ENCODE data around the gene MYO3B.

The MYO3B gene

DNA sequence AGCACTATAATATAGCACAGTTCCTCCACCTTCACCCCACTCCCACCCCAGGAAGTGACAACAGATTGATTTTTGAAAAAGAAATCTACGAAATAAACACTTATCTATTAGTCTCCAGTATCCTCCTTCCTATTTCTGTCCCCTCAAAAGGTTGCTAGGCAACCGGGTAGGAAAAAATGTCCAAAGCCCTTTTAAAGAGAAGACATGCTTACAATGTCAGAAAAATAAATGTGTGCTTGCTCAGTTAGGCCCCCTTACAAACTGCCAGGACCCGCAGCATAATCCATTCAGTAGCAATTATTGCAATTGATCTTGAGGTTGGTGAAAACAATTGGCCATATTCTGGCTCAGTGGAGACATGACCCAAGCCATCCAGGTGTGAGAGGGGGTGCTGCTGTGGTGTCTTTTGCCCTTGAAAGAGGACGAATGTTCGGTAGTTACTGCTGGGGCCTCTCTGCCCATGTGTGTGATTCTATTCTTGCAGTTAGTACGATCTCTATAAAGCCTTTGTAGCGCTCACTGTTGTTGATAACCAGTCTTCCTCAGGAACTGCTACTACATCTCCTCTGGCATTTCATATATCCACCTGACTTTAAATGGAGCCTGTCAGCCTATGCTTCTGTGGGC lies 144.3 kb downstream of the MYO3B start:
- H4K20me1 ChIP-seq, result no peaks in the 10 kb centered on the region
- no peaks in the 10 kb centered on the region for H3K36me3 ChIP-seq
- no peak overlapping the region for H3K4me3 ChIP-seq
- H3K4me1 ChIP-seq, result no peaks in the 10 kb centered on the region
- H3K9me3 ChIP-seq (replicated peaks in 1 of 11), result peaks cover 6 to 21% (median 18%) of the 10 kb centered on the region in 11 experiments; a peak in 21 of 22 replicates
- H3K27ac ChIP-seq, result no peak overlapping the region
- no peak overlapping the region for H3K4me2 ChIP-seq
- no peak for TF ChIP-seq Cebpa-rat (IDR thresholded peaks at IDR 0.05)
- no peaks in the 10 kb centered on the region for H3K27me3 ChIP-seq
- H3K9ac ChIP-seq, result no peak overlapping the region

- Histone ChIP-seq H3K4me1 (no peaks in the 10 kb centered on the region), H3K9me3 (replicated peaks in 1 of 11) (peaks cover 6 to 21% (median 18%) of the 10 kb centered on the region in 11 experiments; a peak in 21 of 22 replicates), H4K20me1 (no peaks in the 10 kb centered on the region), H3K4me3 (no peak overlapping the region), H3K4me2 (no peak overlapping the region), H3K27ac (no peak overlapping the region), H3K9ac (no peak overlapping the region), H3K27me3 (no peaks in the 10 kb centered on the region), H3K36me3 (no peaks in the 10 kb centered on the region)
- no peak for TF ChIP-seq Cebpa-rat (IDR thresholded peaks at IDR 0.05)
Measured at GRCh38 chr2:170323743-170324142, 145.8 kb downstream of the MYO3B start.

DNA sequence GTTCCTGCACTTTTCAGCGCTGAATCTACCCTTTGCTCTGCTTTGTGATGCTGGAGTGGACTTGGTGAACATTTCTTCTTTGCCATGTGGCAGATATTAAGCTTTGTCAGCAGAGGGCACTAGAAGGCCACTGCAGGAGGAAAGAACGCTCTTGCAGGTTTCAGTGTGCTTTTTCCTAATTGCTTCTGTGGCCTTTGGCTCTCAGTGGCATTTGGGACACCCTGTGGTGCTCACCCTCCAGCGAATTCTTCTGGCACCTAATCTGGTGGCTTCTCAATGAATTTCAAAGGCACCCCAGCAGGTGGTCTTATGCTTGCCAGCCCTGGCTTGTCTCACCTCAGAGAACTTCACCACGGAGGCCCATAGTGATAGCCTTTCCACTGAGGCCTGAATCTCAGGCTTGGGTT lies 146.7 kb downstream of the MYO3B start:
- Histone ChIP-seq H3K4me3 (no peak overlapping the region), H3K9me3 (replicated peaks in 1 of 11) (peaks cover 6 to 14% (median 12%) of the 10 kb centered on the region in 11 experiments; a peak in 21 of 22 replicates), H3K27me3 (no peaks in the 10 kb centered on the region), H3K9ac (no peak overlapping the region), H3K36me3 (no peaks in the 10 kb centered on the region), H3K4me1 (no peaks in the 10 kb centered on the region), H4K20me1 (no peaks in the 10 kb centered on the region), H3K27ac (no peak overlapping the region), H3K4me2 (no peak overlapping the region)
- no peak for TF ChIP-seq Cebpa-rat (IDR thresholded peaks at IDR 0.05)

GRCh38 chr2:170330881-170331280 lies 152.9 kb downstream of the MYO3B start:
- no peaks in the 10 kb centered on the region for H3K27me3 ChIP-seq
- no peak overlapping the region for H3K4me2 ChIP-seq
- no peak overlapping the region for H3K27ac ChIP-seq
- no peak overlapping the region for H3K9ac ChIP-seq
- H3K4me3 ChIP-seq, result no peak overlapping the region
- H4K20me1 ChIP-seq, result no peaks in the 10 kb centered on the region
- H3K9me3 ChIP-seq (replicated peaks in 1 of 11), result peaks cover 0 to 7% (median 0%) of the 10 kb centered on the region in 11 experiments; a peak in 3 of 22 replicates
- TF ChIP-seq Cebpa-rat (IDR thresholded peaks at IDR 0.05), result no peak
- no peaks in the 10 kb centered on the region for H3K4me1 ChIP-seq
- H3K36me3 ChIP-seq, result no peaks in the 10 kb centered on the region

DNA sequence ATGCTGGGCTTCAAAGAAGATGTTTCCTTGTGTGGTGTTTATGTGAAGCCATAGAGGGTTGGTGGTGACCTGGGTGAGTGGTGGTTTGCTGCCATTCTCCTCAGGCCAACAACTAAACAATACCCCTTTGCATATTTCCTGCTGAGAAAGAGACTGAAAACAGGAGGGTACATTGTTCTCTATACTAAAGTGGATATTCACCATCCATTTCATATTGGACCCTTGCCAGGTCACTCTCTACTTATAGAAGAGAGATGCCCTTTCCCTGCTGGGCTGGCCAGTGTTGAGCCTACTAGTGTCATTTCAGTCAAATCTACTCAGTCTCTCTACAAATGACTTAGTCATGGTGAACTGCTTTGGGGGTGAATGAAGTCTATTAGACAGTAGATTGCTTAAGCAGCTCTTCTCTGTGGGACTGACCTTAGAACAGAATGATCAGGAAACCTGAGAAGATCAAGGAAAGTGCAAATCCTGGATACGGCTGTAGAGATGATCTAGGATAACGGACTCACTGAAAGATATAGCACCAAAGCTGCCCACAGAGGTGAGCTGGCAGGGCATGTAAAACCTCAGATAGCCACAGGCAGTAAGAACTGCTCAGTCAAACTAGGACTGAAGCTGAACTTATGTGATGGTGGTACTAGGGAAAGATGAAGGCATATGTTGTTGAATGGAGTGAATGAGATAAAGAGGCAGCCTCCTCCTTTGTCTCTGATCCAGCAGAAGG lies 154.9 kb downstream of the MYO3B start:
- H3K9ac ChIP-seq, result no peak overlapping the region
- H3K4me1 ChIP-seq, result peaks cover 0 to 8% (median 0%) of the 10 kb centered on the region in 10 experiments; a peak in 4 of 20 replicates
- no peak for TF ChIP-seq Cebpa-rat (IDR thresholded peaks at IDR 0.05)
- no peaks in the 10 kb centered on the region for H3K36me3 ChIP-seq
- H3K27me3 ChIP-seq, result no peaks in the 10 kb centered on the region
- H3K9me3 ChIP-seq (replicated peaks in 1 of 11), result peaks cover 0 to 7% (median 0%) of the 10 kb centered on the region in 11 experiments; a peak in 3 of 22 replicates
- H3K27ac ChIP-seq, result no peak overlapping the region
- H4K20me1 ChIP-seq, result no peaks in the 10 kb centered on the region
- H3K4me3 ChIP-seq, result no peak overlapping the region
- H3K4me2 ChIP-seq, result no peak overlapping the region

DNA sequence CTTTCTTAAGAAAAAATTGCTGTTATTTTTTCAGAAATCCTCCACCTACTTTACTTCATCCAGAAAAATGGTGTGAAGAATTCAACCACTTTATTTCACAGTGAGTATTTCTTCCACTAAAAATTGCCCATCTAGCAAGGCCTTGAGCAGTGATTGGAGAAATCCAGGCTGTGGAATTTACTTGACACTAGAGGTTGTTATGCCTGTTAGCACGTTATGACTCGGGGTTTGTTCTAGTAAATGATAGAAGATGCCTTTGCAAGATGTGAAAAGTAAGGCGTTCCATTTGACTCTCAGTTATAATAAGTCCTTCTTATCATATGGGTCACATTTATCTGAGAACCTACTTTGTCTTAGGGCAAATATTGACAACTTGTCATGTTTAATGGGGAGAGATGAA lies 157.4 kb downstream of the MYO3B start:
- Histone ChIP-seq H3K27ac (no peak overlapping the region), H3K27me3 (no peaks in the 10 kb centered on the region), H4K20me1 (no peaks in the 10 kb centered on the region), H3K9me3 (replicated peaks in 1 of 11) (peaks cover 0 to 7% (median 0%) of the 10 kb centered on the region in 11 experiments; a peak in 3 of 22 replicates), H3K4me3 (no peak overlapping the region), H3K4me2 (no peak overlapping the region), H3K4me1 (peaks cover 0 to 8% (median 0%) of the 10 kb centered on the region in 10 experiments; a peak in 4 of 20 replicates), H3K9ac (no peak overlapping the region), H3K36me3 (no peaks in the 10 kb centered on the region)
- no peak for TF ChIP-seq Cebpa-rat (IDR thresholded peaks at IDR 0.05)

DNA sequence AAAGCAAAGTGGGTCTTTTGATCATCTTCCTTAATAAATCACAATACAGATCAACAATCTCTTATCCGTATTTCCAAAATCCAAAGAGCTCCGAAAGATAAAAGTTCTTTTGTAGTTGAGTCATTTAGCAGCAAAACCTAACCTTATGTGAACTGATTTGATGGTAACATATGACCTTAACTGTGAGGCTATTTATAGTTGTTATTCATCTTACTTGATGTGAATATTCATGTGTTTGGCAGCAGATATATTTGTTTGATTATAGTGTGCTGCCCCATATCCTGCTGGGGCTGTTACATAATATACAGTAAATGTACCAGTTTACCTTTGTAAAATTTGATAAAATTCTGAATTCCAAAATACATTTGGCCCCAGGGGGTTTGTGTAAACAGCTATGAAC lies 158.5 kb downstream of the MYO3B start:
- Histone ChIP-seq H3K27me3 (no peaks in the 10 kb centered on the region), H3K9ac (no peak overlapping the region), H3K27ac (no peak overlapping the region), H3K4me1 (peaks cover 0 to 8% (median 0%) of the 10 kb centered on the region in 10 experiments; a peak in 4 of 20 replicates), H3K36me3 (no peaks in the 10 kb centered on the region), H3K4me2 (peak overlapping the region in 7 of 11 experiments; percentile 1 to 45 (median 30); a peak in 9 of 22 replicates), H3K9me3 (replicated peaks in 1 of 11) (peaks cover 0 to 6% (median 0%) of the 10 kb centered on the region in 11 experiments; a peak in 3 of 22 replicates), H3K4me3 (no peak overlapping the region), H4K20me1 (no peaks in the 10 kb centered on the region)
- TF ChIP-seq Cebpa-rat (IDR thresholded peaks at IDR 0.05), result no peak

DNA sequence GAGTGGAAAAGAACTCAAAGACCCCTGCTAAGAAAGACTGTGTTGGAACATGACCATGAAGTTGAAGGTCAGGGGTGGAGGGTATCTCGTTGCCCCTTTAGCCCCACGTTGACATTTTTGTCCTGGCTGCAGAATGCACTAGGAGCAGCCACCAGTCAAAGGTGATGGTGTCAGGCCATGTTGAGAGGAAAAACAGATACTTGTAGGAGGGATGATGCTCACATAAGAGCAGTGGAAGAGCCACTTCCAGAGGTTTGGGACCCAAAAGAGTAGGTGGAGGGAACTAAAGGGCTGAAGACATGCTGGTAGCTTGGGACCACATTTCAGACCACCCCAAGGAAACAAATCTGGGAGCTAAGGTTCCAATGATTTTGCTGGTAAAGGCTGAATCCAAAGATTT lies 159.0 kb downstream of the MYO3B start:
- Histone ChIP-seq H3K4me3 (no peak overlapping the region), H3K9me3 (replicated peaks in 1 of 11) (0 out of 22 replicates have a peak, but pooled peaks cover 0 to under 1% (median 0%) of the 10 kb centered on the region in 11 experiments), H3K9ac (no peak overlapping the region), H3K27me3 (no peaks in the 10 kb centered on the region), H3K36me3 (no peaks in the 10 kb centered on the region), H3K4me2 (peak overlapping the region in 7 of 11 experiments; percentile 1 to 45 (median 30); a peak in 8 of 22 replicates), H4K20me1 (no peaks in the 10 kb centered on the region), H3K4me1 (peaks cover 0 to 8% (median 0%) of the 10 kb centered on the region in 10 experiments; a peak in 4 of 20 replicates), H3K27ac (no peak overlapping the region)
- no peak for TF ChIP-seq Cebpa-rat (IDR thresholded peaks at IDR 0.05)

DNA sequence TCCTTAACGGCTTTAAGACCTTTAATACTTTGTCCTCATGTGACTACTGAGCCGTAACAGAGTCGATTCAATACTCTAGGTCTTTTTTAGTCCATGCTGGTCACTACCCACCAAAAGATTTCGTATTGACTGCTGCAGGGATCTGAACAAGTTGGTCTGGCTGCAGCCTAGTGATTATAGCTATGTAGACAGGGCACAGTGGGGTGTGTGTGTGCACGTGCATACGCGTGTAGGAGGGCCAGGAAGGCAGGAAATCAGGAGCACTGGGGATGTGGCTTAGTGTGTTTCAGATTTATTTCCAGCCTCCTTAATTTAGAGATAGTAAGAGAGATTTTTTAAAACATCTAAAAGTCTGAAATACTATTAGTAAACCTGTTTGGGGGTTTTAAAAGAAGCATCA lies 161.4 kb downstream of the MYO3B start:
- Histone ChIP-seq H3K9ac (no peak overlapping the region), H3K27me3 (no peaks in the 10 kb centered on the region), H3K27ac (no peak overlapping the region), H3K4me1 (peaks cover 0 to 8% (median 0%) of the 10 kb centered on the region in 10 experiments; a peak in 4 of 20 replicates), H4K20me1 (no peaks in the 10 kb centered on the region), H3K36me3 (no peaks in the 10 kb centered on the region), H3K9me3 (replicated peaks in 1 of 11) (no peaks in the 10 kb centered on the region), H3K4me3 (no peak overlapping the region), H3K4me2 (no peak overlapping the region)
- no peak for TF ChIP-seq Cebpa-rat (IDR thresholded peaks at IDR 0.05)
